Right lobe of liver (tissue), 4 donors: ENCODE measurements around the gene REPIN1.

Experiments used
- CTCF ChIP-seq, 4 donors: fragments of 200-600 bp in 3 of 4; fragments of 450-650 bp in 1 of 4; IDR thresholded peaks; one replicate each; pipeline versions ENCODE4 v1.5.1 to v1.8.0; 2016 to 2022; ENCODE audit warnings: antibody characterized with exemption in 4 of 4, mild to moderate bottlenecking in 2 of 4
- POLR2A ChIP-seq: fragments of 450-650 bp; IDR thresholded peaks from one replicate; pipeline ENCODE4 v1.6.1; 2017; ENCODE audit warnings: antibody characterized with exemption, mild to moderate bottlenecking
- donor health status: DM: no; HTN: no; CAD: no.
- donor health status: DM: no; HTN: no; CAD: no.
- donor health status: DM: no; HTN: yes; CAD: no.

GRCh38 chr7:150404172-150404804, 35.7 kb downstream of the REPIN1 start:
- TF ChIP-seq CTCF (IDR thresholded peaks at IDR 0.05) (no peak), POLR2A (no peak)
